GM18867 (cell line): ENCODE data around the gene PI4KB.

ENCODE experiments used
- ATAC-seq: cut with Tn5 transposase; IDR thresholded peaks from one replicate; pipeline ENCODE4 v1.9.1; 2021; ENCODE audit warnings: mild to moderate bottlenecking, moderate library complexity; ENCODE audit not compliant: unreplicated experiment

PI4KB gene

GRCh38 chr1:151312826-151313225, 14.4 kb downstream of the PI4KB start:
- ATAC-seq = no peak

- no peak for ATAC-seq
Observed at GRCh38 chr1:151312411-151312810, 14.8 kb downstream of the PI4KB start.

- ATAC-seq = no peak
Observed at GRCh38 chr1:151311589-151312331, 15.5 kb downstream of the PI4KB start.

- no peak for ATAC-seq
Observed at GRCh38 chr1:151311011-151311410, 16.2 kb downstream of the PI4KB start.

- no peak for ATAC-seq
Observed at GRCh38 chr1:151309811-151310323, 17.3 kb downstream of the PI4KB start.

- ATAC-seq = no peak
Observed at GRCh38 chr1:151294742-151295462, 32.3 kb downstream of the PI4KB start.

GRCh38 chr1:151293093-151293492, 34.1 kb downstream of the PI4KB start:
- no peak for ATAC-seq

GRCh38 chr1:151292207-151293030, 34.8 kb downstream of the PI4KB start:
- no peak for ATAC-seq

GRCh38 chr1:151290709-151291303, 36.4 kb downstream of the PI4KB start:
- no peak for ATAC-seq

GRCh38 chr1:151289991-151290708, 37.1 kb downstream of the PI4KB start:
- no peak for ATAC-seq

GRCh38 chr1:151289080-151289935, 37.9 kb downstream of the PI4KB start:
- no peak for ATAC-seq

- ATAC-seq = no peak
Observed at GRCh38 chr1:151288502-151288901, 38.7 kb downstream of the PI4KB start.

- ATAC-seq = no peak
Observed at GRCh38 chr1:151287767-151288500, 39.3 kb downstream of the PI4KB start.

GRCh38 chr1:151287341-151287699, 39.9 kb downstream of the PI4KB start:
- ATAC-seq = no peak

- no peak for ATAC-seq
Observed at GRCh38 chr1:151286619-151287340, 40.4 kb downstream of the PI4KB start.

- ATAC-seq = no peak
Observed at GRCh38 chr1:151284013-151284577, 43.1 kb downstream of the PI4KB start.

GRCh38 chr1:151282883-151283725, 44.1 kb downstream of the PI4KB start:
- peak; percentile 2 for ATAC-seq
